ENCODE measurements around the gene MAPK12. TPM values are rescaled to one million over a fixed set of nuclear protein-coding genes. Genes with fewer than 3 reads are reported as not detected.
A peak's percentile ranks its signal among the peaks of the same experiment; 100 is the strongest.

Gene MAPK12
- total and polyA plus RNA-seq, 2 of the 4 experiments (the other 2 are of a cell fraction): 41.0 to 56.3 TPM

DNA sequence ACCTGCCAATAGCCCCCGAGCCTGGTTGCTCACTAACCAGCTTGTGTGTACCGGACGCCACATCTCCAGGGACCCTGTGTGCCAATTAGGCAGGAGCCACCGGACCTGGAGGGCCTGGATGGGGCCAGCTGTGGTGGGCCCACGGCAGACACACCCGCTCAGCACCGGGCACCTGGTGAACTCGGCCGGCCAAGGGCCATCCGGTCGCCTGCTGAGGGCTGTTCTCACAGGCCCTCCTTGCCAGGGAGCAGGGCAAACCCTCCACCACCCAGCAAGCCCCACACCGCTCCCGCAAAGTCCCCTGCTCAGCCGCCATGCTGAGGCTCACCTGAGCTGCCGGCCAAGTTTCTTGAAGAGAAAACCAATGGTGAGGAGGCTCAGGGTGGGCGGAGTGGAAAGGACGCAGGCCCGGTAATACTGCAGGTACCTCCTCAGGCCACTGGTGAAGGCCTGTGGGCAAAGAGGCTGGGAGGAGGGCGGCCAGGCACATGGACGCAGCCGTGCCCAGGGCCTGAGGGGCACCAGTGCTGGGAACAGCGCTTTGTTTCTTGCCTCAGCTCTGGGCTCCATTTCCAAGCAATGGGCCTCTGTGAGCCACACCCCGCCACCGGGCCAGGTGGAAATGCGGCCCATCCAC is 33.8 kb downstream of the MAPK12 start:
- H3K18ac ChIP-seq (ENCODE audit: low read depth, low read length): no peak overlapping the region
- ChIA-PET POLR2A (ENCODE audit: unreplicated experiment) (no interaction called here), CTCF (interaction anchor here (1.6 kb wide), 1 partner anchor 13 kb away, joined by 4 read pairs; no protein-coding TSS in a partner anchor)
- H3K4me3 ChIP-seq (ENCODE audit: insufficient read depth, low read depth, low read length): no peak overlapping the region
- ATAC-seq (ENCODE audit: low read depth): no peak
- H3K9me1 ChIP-seq (ENCODE audit: insufficient read depth, low read length): peaks cover 3% of the 10 kb centered on the region; the same call in 1 of the 2 replicates
- H3K14ac ChIP-seq (replicated peaks; ENCODE audit: low read depth, low read length): no peak overlapping the region
- no peak overlapping the region for H3K23ac ChIP-seq (ENCODE audit: low read depth, low read length)
- H3K27me3 ChIP-seq (ENCODE audit: control insufficient read depth, insufficient read depth, low read length): no peaks in the 10 kb centered on the region
- H3K9me3 ChIP-seq (ENCODE audit: control insufficient read depth, insufficient read depth, low read length): no peaks in the 10 kb centered on the region
- in situ Hi-C loops (cut with MboI; ENCODE audit: low sequenced_read_pairs): no loop called here
- H3K36me3 ChIP-seq (ENCODE audit: control insufficient read depth, insufficient read depth, low read length): peaks cover 51% of the 10 kb centered on the region
- no peak overlapping the region for H3K9ac ChIP-seq (ENCODE audit: low read depth, low read length)
- no peaks in the 10 kb centered on the region for H3K4me1 ChIP-seq (ENCODE audit: control insufficient read depth, insufficient read depth, low read length)
- H3K4ac ChIP-seq (ENCODE audit: low read depth, low read length): no peak overlapping the region
- no peak overlapping the region for H2BK15ac ChIP-seq (ENCODE audit: low read depth, low read length)
- no peak overlapping the region for H3K4me2 ChIP-seq (ENCODE audit: low read depth, low read length)
- 100% methylated on average over 3 of the region's 25 CpGs; no CpG with 5 or more reads in 1 of the 2 experiments for WGBS, 2 experiments (ENCODE audit: extremely low coverage in 2 of 2, insufficient read length in 1 of 2)
- no peak overlapping the region for H4K8ac ChIP-seq (ENCODE audit: low read depth in 2 of 2, low read length in 2 of 2)
- dilution Hi-C loops (cut with HindIII; ENCODE audit: low sequenced_read_pairs, unreplicated experiment): no loop called here
- H2BK5ac ChIP-seq (ENCODE audit: low read depth, low read length, poor library complexity, severe bottlenecking): no peak overlapping the region
- intact Hi-C loops (cut with micrococcal nuclease): no loop called here
- no peak overlapping the region for H2BK120ac ChIP-seq (ENCODE audit: low read depth, low read length)
- H2AFZ ChIP-seq (replicated peaks; ENCODE audit: low read length, poor library complexity): no peak overlapping the region
- no peak overlapping the region for H3K56ac ChIP-seq (ENCODE audit: extremely low read depth, insufficient read depth, low read length)
- no peak overlapping the region for H3K27ac ChIP-seq (ENCODE audit: insufficient read depth, low read length)
- H4K5ac ChIP-seq (ENCODE audit: low read depth, low read length): no peak overlapping the region
- no peaks in the 10 kb centered on the region; the same call in 1 of the 2 replicates for H4K20me1 ChIP-seq (ENCODE audit: insufficient read depth, low read length)
- TF ChIP-seq RAD21 (IDR thresholded peaks at IDR 0.05; ENCODE audit: low read length) (no peak), SMC3 (IDR thresholded peaks at IDR 0.05; ENCODE audit: low read depth, low read length) (no peak), POLR2A (IDR thresholded peaks at IDR 0.05; ENCODE audit: low read depth, low read length) (no peak), MAFK (IDR thresholded peaks at IDR 0.05; ENCODE audit: low read depth, low read length) (no peak), RCOR1 (IDR thresholded peaks at IDR 0.05; ENCODE audit: insufficient replicate concordance, low read length) (no peak), NFE2L2 (IDR thresholded peaks at IDR 0.05; ENCODE audit: low read depth, low read length) (no peak), MXI1 (IDR thresholded peaks at IDR 0.05; ENCODE audit: borderline replicate concordance, low read depth, low read length) (no peak), CHD1 (IDR thresholded peaks at IDR 0.05; ENCODE audit: low read depth, low read length) (no peak), BHLHE40 (IDR thresholded peaks at IDR 0.05; ENCODE audit: low read depth, low read length) (no peak), RFX5 (IDR thresholded peaks at IDR 0.05; ENCODE audit: low read depth, low read length) (no peak), MAZ (IDR thresholded peaks at IDR 0.05; ENCODE audit: borderline replicate concordance, low read depth, low read length) (no peak), FOS (IDR thresholded peaks at IDR 0.05; ENCODE audit: low read depth, low read length) (no peak), CEBPB (IDR thresholded peaks at IDR 0.05; ENCODE audit: low read depth, low read length) (no peak)
- TF ChIP-seq, protein P1, sequence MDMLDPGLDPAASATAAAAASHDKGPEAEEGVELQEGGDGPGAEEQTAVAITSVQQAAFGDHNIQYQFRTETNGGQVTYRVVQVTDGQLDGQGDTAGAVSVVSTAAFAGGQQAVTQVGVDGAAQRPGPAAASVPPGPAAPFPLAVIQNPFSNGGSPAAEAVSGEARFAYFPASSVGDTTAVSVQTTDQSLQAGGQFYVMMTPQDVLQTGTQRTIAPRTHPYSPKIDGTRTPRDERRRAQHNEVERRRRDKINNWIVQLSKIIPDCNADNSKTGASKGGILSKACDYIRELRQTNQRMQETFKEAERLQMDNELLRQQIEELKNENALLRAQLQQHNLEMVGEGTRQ (IDR thresholded peaks at IDR 0.05; ENCODE audit: low read depth, low read length): no peak
- TF ChIP-seq, protein P2, sequence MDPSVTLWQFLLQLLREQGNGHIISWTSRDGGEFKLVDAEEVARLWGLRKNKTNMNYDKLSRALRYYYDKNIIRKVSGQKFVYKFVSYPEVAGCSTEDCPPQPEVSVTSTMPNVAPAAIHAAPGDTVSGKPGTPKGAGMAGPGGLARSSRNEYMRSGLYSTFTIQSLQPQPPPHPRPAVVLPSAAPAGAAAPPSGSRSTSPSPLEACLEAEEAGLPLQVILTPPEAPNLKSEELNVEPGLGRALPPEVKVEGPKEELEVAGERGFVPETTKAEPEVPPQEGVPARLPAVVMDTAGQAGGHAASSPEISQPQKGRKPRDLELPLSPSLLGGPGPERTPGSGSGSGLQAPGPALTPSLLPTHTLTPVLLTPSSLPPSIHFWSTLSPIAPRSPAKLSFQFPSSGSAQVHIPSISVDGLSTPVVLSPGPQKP (IDR thresholded peaks at IDR 0.05; ENCODE audit: borderline replicate concordance, low read depth, low read length): no peak
- TF ChIP-seq, protein P3, sequence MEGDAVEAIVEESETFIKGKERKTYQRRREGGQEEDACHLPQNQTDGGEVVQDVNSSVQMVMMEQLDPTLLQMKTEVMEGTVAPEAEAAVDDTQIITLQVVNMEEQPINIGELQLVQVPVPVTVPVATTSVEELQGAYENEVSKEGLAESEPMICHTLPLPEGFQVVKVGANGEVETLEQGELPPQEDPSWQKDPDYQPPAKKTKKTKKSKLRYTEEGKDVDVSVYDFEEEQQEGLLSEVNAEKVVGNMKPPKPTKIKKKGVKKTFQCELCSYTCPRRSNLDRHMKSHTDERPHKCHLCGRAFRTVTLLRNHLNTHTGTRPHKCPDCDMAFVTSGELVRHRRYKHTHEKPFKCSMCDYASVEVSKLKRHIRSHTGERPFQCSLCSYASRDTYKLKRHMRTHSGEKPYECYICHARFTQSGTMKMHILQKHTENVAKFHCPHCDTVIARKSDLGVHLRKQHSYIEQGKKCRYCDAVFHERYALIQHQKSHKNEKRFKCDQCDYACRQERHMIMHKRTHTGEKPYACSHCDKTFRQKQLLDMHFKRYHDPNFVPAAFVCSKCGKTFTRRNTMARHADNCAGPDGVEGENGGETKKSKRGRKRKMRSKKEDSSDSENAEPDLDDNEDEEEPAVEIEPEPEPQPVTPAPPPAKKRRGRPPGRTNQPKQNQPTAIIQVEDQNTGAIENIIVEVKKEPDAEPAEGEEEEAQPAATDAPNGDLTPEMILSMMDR (conservative IDR thresholded peaks at IDR 0.05; ENCODE audit: low read depth, low read length): no peak
- DNase-seq: no peak
- H2BK20ac ChIP-seq (ENCODE audit: low read depth, low read length): no peak overlapping the region
- H4K91ac ChIP-seq (ENCODE audit: insufficient read depth, low read depth, low read length): no peak overlapping the region
- peaks cover 0 to 18% of the 10 kb centered on the region in 2 experiments; a peak in 1 of 4 replicates for H3K79me1 ChIP-seq (ENCODE audit: low read depth in 1 of 2, low read length in 2 of 2)
- no TSS peak for BruUV-seq (replicated peaks)
- H2AK9ac ChIP-seq (replicated peaks; ENCODE audit: low read depth, low read length, poor library complexity): peak overlapping the region; percentile 28
- H2AK5ac ChIP-seq (ENCODE audit: low read depth, low read length): no peak overlapping the region
